Measurements from ENCODE around the gene TCF19.

The TCF19 gene

DNA sequence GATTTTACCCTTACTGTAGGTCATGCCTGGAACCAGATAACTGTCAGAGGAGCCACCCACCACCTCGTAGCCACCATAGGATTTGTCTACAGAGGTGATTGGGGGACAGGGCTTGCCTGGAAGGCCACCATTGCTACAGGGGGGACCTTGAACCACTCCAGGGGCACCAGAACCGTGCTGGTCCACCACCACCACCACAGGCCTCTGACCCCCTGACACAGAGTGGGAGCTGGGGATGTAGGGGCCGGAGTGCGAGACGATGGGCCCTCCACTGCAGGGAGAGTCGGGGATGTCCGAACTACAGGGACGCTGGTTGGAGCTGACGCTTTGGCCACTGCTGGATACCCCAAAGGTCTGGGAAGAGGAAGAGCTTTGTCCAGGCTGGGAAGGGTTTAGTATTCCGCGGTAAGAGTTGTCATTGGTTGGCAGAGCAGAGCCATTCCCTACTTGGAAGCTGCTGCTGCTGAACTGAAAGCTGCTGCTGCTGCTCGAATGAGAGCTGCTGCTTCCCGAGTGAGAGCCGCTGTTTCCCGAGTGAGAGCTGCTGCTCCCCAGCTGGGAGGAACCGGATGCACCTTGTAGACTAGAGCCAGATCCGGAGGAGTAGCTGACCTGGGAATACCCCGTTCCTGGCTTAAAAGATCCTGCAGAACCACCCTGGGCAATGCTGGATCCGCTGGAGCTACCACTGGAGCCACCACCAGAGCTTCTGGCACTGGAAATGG lies 41.6 kb upstream of the TCF19 start:
- no peaks in the 10 kb centered on the region; the same call in 1 of the 2 replicates for H3K27me3 ChIP-seq (ENCODE audit: low read depth, low read length)
- peaks cover 20% of the 10 kb centered on the region for H3K4me1 ChIP-seq (ENCODE audit: low read length)
- H2AFZ ChIP-seq (ENCODE audit: low read depth, low read length) = no peak overlapping the region
- H3K4me2 ChIP-seq (ENCODE audit: low read length) = no peak overlapping the region
- H3K79me2 ChIP-seq (ENCODE audit: low read length) = no peaks in the 10 kb centered on the region
- no peaks in the 10 kb centered on the region for H4K20me1 ChIP-seq (ENCODE audit: insufficient read depth, low read length)
- TF ChIP-seq EZH2phosphoT487 (IDR thresholded peaks at IDR 0.05; ENCODE audit: low read depth) (no peak), CTCF (IDR thresholded peaks at IDR 0.05; ENCODE audit: low read depth, low read length) (no peak)
- H3K9me3 ChIP-seq (ENCODE audit: insufficient read depth, low read length) = no peaks in the 10 kb centered on the region
- no peak overlapping the region for H3K9ac ChIP-seq (ENCODE audit: low read length)
- no peak overlapping the region for H3K4me3 ChIP-seq (ENCODE audit: low read length)
- H3K36me3 ChIP-seq (replicated peaks; ENCODE audit: low read depth, low read length) = no peaks in the 10 kb centered on the region
- H3K27ac ChIP-seq (ENCODE audit: low read length) = no peak overlapping the region

DNA sequence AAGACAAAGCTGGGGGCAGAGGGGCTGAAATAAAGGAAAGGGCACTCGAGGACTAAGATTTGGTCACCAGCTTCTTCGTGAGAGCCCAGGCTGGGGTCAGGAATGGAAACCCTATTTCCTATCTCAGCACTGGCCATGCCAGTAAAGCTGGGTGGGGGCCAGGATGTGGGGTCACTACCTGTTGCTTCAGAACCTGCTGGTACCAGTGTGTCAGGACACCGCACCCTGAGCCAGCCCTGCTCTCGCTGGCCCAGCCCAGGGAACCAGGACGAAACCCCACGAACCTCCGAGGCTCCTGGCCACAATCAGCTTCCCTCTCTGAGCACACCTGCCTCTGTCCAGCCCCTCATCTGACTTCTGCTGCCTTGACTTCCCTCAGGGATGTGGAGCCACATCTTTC lies 40.2 kb upstream of the TCF19 start:
- TF ChIP-seq CTCF (IDR thresholded peaks at IDR 0.05; ENCODE audit: low read depth, low read length) (no peak), EZH2phosphoT487 (IDR thresholded peaks at IDR 0.05; ENCODE audit: low read depth) (no peak)
- Histone ChIP-seq H3K4me1 (ENCODE audit: low read length) (peaks cover 15% of the 10 kb centered on the region), H3K27ac (ENCODE audit: low read length) (no peak overlapping the region), H3K79me2 (ENCODE audit: low read length) (no peaks in the 10 kb centered on the region), H3K27me3 (ENCODE audit: low read depth, low read length) (no peaks in the 10 kb centered on the region), H3K9ac (ENCODE audit: low read length) (no peak overlapping the region), H3K4me3 (ENCODE audit: low read length) (no peak overlapping the region), H2AFZ (ENCODE audit: low read depth, low read length) (no peak overlapping the region), H3K9me3 (ENCODE audit: insufficient read depth, low read length) (no peaks in the 10 kb centered on the region), H4K20me1 (ENCODE audit: insufficient read depth, low read length) (no peaks in the 10 kb centered on the region), H3K36me3 (replicated peaks; ENCODE audit: low read depth, low read length) (no peaks in the 10 kb centered on the region), H3K4me2 (ENCODE audit: low read length) (no peak overlapping the region)

- Histone ChIP-seq H3K79me2 (ENCODE audit: low read length) (no peaks in the 10 kb centered on the region), H3K9me3 (ENCODE audit: insufficient read depth, low read length) (no peaks in the 10 kb centered on the region), H3K36me3 (replicated peaks; ENCODE audit: low read depth, low read length) (no peaks in the 10 kb centered on the region), H3K27me3 (ENCODE audit: low read depth, low read length) (no peaks in the 10 kb centered on the region), H3K4me2 (ENCODE audit: low read length) (no peak within 1 kb of the TSS), H3K4me3 (ENCODE audit: low read length) (no peak within 1 kb of the TSS), H3K27ac (ENCODE audit: low read length) (no peak within 1 kb of the TSS), H3K9ac (ENCODE audit: low read length) (no peak within 1 kb of the TSS), H4K20me1 (ENCODE audit: insufficient read depth, low read length) (no peaks in the 10 kb centered on the region), H2AFZ (ENCODE audit: low read depth, low read length) (no peak within 1 kb of the TSS), H3K4me1 (ENCODE audit: low read length) (peaks cover 7% of the 10 kb centered on the region)
- TF ChIP-seq EZH2phosphoT487 (IDR thresholded peaks at IDR 0.05; ENCODE audit: low read depth) (no peak), CTCF (IDR thresholded peaks at IDR 0.05; ENCODE audit: low read depth, low read length) (no peak)
These were observed 38.1 kb upstream of the TCF19 start, which contains the start of gene CDSN for GRCh38 chr6:31120151-31120915. Gene CDSN (minus strand): TSS chr6:31120446. CDS start chr6:31120419, 27 bp downstream.

DNA sequence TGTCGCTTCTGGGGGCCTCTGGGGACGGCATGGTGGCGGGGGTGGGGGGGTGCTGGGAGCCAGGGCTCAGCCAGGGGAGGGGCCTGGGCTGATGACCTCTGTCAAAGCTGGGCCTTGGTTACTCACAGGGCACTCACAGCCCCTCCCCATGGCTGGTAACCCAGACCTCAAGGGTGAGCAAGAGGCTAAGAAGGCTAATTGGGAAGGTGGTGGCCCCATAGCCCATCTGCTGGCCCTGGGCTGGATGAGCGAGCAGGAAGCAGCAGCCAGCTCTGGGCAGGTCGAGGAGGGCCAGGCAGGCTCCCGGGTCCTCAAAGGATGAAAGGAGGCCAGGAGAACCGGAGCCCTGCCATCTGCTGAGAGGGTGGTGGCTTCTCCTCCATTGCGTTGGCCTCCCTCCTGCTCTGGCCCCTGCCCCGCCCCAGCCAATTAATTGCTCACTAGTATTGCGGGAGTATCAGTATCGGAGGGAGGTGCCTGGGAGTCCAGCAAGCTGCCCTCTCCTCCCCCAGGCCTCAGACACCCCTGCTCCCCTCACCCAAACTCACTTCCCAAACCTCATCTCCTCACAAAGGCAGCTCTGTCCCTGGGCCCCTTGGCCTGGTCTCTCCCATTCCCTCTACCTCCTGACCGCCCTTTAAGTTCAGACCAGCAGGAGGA lies 37.1 kb upstream of the TCF19 start:
- H3K27me3 ChIP-seq (ENCODE audit: low read depth, low read length) = no peaks in the 10 kb centered on the region
- H3K4me1 ChIP-seq (ENCODE audit: low read length) = no peaks in the 10 kb centered on the region
- H3K27ac ChIP-seq (ENCODE audit: low read length) = no peak overlapping the region
- no peaks in the 10 kb centered on the region for H3K9me3 ChIP-seq (ENCODE audit: insufficient read depth, low read length)
- H3K36me3 ChIP-seq (replicated peaks; ENCODE audit: low read depth, low read length) = no peaks in the 10 kb centered on the region
- TF ChIP-seq EZH2phosphoT487 (IDR thresholded peaks at IDR 0.05; ENCODE audit: low read depth) (no peak), CTCF (IDR thresholded peaks at IDR 0.05; ENCODE audit: low read depth, low read length) (no peak)
- H2AFZ ChIP-seq (ENCODE audit: low read depth, low read length) = no peak overlapping the region
- no peak overlapping the region for H3K4me2 ChIP-seq (ENCODE audit: low read length)
- H3K79me2 ChIP-seq (ENCODE audit: low read length) = no peaks in the 10 kb centered on the region
- no peak overlapping the region for H3K9ac ChIP-seq (ENCODE audit: low read length)
- H3K4me3 ChIP-seq (ENCODE audit: low read length) = no peak overlapping the region
- H4K20me1 ChIP-seq (ENCODE audit: insufficient read depth, low read length) = no peaks in the 10 kb centered on the region

Measured in OCI-LY3 (cell line).